CD1c-positive myeloid dendritic cell (primary cell): ENCODE data around the gene SH3PXD2A.
"Not testable (repeated sequence)": the region's sequence is repeated elsewhere in the genome, so short reads cannot be mapped to it uniquely, and the experiment has no call there.

Experiments
- DNase-seq: peaks from one replicate; pipeline ENCODE4 v3.0.0-alpha.2; 2016; ENCODE audit errors: extremely low spot score

SH3PXD2A gene

GRCh38 chr10:103834436-103835095 is 20.8 kb downstream of the SH3PXD2A start:
- DNase-seq = no peak

DNA sequence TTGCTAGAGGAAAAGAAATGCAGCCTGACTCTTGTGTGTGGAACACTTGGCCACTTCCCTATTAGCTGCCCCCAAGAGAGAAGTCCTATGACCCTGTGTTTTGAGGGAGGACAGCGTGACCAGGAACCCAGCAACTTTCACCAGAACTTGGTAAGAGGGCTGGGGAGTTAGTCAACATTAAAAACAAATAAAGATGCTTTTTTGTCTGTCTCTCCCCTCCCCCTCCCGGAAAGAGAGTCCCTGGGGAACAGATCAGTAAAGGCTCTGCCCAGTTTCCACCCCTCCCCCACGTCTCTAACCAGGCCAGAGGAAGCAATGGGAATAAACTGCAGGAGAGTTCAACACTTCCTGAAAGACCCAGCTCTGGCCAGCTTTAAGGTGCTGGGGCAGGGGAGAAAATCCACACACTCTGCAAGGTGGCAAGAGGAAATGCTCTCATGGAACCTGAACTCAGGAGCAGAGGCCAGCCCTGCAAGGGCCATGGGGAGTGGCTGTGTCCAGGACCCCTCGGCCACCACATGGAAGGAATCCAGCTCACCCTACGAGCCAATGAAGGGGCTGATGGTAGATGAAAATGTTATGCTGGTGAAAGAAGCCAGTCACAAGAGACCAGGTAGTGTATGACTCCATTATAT is 21.5 kb downstream of the SH3PXD2A start:
- peak; percentile 50 for DNase-seq

- no peak for DNase-seq
Observed at GRCh38 chr10:103832806-103833205, 22.6 kb downstream of the SH3PXD2A start.

- DNase-seq = no peak
Observed at GRCh38 chr10:103829838-103830465, 25.4 kb downstream of the SH3PXD2A start.

DNA sequence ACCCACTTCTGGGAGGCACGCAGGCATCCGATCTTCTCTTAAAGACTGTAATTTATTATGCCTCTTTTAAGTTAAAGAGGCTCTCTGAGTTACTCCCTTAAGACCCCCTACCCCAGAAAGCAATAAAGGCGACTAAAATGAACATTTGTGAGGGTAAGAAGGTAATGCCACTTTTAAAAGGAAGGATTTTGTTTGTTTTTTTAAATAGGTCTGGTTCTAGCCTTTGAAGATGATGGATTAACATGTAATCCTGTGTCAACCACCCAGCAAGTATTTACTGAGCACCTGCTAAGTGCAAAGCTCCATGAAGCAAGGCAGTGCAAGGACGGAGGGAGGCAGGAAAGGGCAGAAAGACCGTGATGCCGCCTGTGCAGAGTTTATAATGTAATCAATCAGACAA is 26.1 kb downstream of the SH3PXD2A start:
- no peak for DNase-seq

DNA sequence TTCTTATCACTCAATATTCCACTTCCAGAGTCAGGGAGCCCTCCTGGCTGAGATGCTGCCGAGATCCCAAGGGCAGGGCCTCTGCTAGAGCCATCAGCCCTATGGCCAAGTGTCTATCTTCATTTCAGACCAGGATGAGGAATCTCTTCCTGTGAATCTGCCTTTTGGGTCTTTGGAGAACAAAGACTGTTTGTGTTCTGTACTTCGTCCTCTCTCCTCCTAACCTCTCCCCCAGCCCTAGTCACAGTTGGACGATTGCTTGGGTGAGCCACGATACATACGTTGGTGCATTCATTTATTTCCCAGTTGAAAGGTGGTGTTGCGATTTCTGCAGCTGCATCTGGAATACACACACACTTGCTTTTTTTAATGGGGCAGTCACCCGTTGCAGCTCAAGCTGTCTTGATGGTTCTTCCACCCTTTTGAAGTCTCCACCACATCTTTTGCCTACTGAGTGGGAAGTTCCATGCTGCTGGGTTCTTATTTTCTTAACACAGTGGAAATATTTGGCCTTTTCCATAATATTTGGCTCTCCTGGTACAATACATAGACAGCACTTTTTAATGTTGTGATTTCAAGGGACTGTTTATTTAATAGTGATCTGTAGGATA is 26.7 kb downstream of the SH3PXD2A start:
- DNase-seq = no peak

DNA sequence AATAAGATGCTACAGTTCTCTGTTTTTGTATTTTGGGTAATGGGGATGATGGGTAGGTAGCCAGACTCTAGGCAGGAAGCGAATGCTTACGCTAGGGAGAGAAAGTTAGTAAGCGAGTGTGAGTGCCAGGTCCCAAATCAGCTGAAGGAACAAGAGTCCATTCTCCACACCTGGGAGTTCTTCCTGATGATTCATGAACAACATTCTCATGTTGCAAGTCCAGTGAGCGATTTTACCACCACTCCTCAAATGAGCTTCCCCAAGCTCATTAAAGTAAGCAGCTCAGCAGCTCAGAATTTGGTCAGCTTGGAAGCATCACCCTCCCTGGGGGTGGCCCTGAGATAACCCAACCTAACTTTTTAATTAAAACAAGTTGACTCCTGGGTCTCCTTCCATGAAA is 27.3 kb downstream of the SH3PXD2A start:
- no peak for DNase-seq

DNA sequence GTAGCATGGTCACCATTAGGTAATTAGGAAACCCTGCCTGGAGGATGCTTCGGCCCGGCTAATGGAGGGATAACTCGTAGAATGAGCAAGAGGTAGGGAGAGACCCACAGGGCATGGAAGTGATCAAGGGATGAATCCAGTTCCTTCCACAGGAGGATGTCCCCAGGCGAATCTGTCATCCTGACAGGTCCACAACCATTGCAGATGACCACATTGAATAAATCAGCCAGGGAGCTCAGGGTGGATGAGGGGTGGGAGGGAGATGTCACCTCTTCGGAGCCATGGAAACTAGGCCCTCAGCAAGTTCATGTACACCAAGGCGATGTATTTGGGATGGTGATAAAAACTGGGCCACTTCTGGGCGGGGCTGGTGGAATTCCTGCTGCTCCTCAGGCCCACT is 28.5 kb downstream of the SH3PXD2A start:
- no peak for DNase-seq

GRCh38 chr10:103824281-103824680 is 31.1 kb downstream of the SH3PXD2A start:
- DNase-seq = no peak

- DNase-seq = no peak
Observed at GRCh38 chr10:103823706-103824272, 31.6 kb downstream of the SH3PXD2A start.

DNA sequence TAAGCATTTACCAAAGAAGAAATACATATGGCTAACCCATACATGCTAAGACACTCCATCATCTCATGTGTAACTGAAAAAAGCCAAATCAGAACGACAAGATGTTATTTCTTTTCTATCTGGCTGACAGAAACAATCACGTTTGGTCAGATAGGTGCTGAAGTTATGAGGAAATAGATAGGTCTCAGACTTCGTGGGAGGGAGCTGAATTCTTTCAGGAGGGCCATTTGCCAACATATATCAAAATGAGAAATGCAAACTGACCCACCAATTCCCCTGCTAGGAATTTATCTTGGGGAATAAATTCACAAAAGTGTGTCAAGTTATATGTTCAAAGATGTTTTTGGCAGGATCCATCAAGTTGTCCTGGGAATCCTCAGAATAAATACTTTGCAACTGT is 32.6 kb downstream of the SH3PXD2A start:
- no peak for DNase-seq

DNA sequence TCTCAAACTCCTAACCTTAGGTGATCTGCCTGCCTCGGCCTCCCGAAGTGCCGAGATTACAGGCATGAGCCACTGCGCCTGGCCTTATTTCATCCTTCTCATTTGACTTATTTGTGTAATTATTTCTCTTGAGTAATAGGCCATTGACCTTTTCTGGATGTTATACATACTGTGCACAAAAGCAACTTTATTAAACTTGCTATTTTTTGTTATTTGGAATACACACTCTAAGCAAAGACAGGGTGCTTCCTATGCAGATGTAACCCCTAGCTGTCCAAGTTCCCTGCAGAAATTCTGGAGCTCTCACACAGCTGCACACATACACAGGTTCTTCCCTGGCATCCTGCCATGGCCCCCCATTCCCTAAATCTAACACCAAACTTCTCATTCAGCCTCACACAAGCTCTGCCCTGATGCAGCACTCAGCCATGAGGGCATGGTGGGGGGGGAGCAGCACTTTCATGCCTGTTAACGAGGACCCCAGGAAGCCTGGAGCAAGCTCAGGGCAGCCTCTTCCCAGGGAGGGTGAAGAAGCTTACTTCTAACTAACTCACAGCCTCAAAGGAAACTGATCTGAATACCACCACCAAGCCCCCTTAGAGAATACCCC is 33.2 kb downstream of the SH3PXD2A start:
- no peak for DNase-seq

- DNase-seq = no peak
Observed at GRCh38 chr10:103820101-103821062, 35.0 kb downstream of the SH3PXD2A start.

DNA sequence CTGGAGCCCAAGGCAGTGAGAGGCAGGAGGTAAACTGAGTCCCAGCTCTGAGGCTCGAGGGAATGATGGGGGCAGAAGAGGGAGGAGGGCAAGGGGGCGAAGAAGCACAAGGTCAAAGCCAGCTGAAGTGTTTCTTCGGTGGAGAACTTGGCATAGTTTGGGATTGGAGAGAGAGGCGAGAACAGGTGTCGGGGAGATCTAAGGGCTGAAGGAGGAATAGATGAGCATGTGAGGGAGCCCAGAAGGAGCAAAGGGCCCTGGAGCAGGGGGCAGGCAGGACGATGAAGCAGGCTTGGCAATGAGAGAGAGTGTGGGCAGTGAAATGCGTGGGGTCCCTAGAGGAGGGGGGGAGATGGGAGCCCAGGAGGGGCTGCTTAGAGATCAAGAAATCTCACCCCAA is 35.9 kb downstream of the SH3PXD2A start:
- DNase-seq = no peak

- DNase-seq = no peak
Observed at GRCh38 chr10:103818765-103819374, 36.5 kb downstream of the SH3PXD2A start.

DNA sequence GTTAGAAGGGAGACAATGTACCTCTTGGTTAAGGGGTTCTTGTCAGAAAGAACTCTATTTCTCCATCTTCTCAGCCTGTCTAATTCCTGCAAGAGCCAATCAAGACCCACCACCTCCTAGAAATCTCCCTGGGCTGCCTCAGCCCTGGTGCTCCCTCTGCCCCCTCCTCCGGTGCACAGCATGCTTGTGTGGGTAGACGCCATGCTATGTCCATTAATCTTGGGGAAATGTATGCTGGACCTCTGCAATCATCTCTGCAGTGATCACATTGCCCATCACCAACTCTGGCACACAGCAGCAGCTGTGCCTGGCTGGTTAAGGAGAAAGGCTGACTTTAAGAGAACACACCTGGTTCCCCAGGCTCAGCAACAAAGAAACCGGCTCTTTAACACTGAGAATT is 37.3 kb downstream of the SH3PXD2A start:
- DNase-seq = no peak

DNA sequence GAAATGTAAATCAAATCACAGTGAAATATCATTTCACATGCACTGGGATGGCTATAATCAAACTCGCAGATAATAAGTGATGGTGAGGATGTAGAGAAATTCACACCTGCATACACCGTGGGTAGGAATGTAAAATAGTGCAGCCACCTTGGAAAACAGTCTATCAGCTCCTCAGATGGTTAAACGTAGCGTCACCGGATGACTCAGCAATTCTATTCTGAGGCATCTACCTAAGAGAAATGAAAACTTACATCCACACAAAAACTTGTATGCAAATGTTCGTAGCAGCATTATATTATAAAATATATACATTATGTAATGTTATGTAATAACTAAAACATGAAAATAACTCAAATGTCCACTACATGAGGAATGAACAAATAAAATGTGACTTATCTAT is 38.9 kb downstream of the SH3PXD2A start:
- DNase-seq = no peak

- no peak for DNase-seq
Observed at GRCh38 chr10:103814626-103815370, 40.6 kb downstream of the SH3PXD2A start.

DNA sequence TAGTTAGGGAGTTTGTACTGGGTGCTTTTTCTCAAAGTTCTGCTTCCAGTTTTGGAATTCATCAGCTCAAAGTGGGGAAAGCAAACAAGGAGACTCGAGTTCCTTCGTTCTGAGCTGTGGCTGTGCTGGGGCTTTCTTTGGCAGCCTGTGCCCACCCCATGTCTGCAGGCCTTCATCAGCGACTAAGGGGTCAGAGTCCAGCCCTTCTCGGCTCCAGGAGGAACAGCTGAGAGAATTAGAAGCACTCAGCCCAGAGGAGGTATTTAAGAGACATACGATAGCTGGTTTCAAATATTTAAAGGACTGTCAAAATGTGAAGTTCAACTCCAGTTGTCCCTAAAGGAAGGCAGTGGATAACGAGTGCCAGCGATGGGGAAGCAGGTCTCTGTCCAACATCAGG is 41.3 kb downstream of the SH3PXD2A start:
- no peak for DNase-seq

DNA sequence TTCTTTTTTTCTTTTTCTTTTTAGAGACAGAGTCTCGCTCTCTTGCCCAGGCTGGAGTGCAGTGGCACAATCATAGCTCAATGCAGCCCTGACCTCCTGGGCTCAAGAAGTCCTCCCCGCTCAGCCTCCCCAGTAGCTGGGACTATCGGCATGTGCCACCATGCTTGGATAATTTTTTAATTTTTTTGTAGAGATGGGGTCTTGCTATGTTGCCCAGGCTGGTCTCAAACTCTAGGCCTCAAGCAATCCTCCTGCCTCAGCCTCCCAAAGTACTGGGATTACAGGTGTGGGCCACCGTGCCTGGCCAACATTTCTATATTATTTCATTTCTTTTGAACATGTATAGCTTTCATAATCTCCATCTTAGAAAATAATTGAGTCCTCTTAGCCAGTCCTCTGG is 42.1 kb downstream of the SH3PXD2A start:
- DNase-seq = not testable (repeated sequence)
